RWPE1 (cell line): ENCODE data around the gene RAB18.

ENCODE experiments used
- CTCF ChIA-PET: fragments of 350-600 bp; sonication (Branson Sonifier 250); formaldehyde crosslinking; extraction: SDS; loops from one replicate; lab custom pipeline; 2021; lab: Yijun Ruan, JAX
- POLR2A ChIA-PET: fragments of 400-600 bp; formaldehyde crosslinking; extraction: SDS; loops from one replicate; lab custom pipeline; 2020; ENCODE audit warnings: antibody characterized with exemption; ENCODE audit not compliant: low non-redundant PET; lab: Yijun Ruan, JAX
- DNase-seq: peaks from one replicate; pipeline ENCODE4 v3.0.0; 2012; ENCODE audit warnings: low spot score
- H3K27ac ChIP-seq: fragments of 450-650 bp; 2 replicates; pipeline ENCODE4 v1.5.1; 2017
- CTCF ChIP-seq: fragments of 450-650 bp; conservative IDR thresholded peaks from 2 replicates; pipeline ENCODE4 v1.5.1; 2017; ENCODE audit warnings: low read depth, mild to moderate bottlenecking

RAB18 gene

GRCh38 chr10:27513451-27514191 is 9.5 kb downstream of the RAB18 start:
- no peak overlapping the region for H3K27ac ChIP-seq
- no peak for TF ChIP-seq CTCF
- CTCF ChIA-PET: interaction anchor here (0.5 to 0.6 kb wide), 2 partner anchors 9 to 1097 kb away, joined by 3 read pairs; no protein-coding TSS in a partner anchor
- peak; percentile 25 for DNase-seq
- POLR2A ChIA-PET: no interaction called here

- POLR2A ChIA-PET: no interaction called here
- H3K27ac ChIP-seq: no peak overlapping the region
- CTCF ChIA-PET: interaction anchor here (0.6 kb wide), 1 partner anchor 9 kb away, joined by 3 read pairs; no protein-coding TSS in a partner anchor
- DNase-seq: no peak
- no peak for TF ChIP-seq CTCF
Observed at GRCh38 chr10:27514243-27514642, 10.1 kb downstream of the RAB18 start.

GRCh38 chr10:27518261-27518660 is 14.2 kb downstream of the RAB18 start:
- DNase-seq: no peak
- CTCF ChIA-PET: no interaction called here
- POLR2A ChIA-PET: no interaction called here
- H3K27ac ChIP-seq: no peak overlapping the region
- no peak for TF ChIP-seq CTCF

- no peak for TF ChIP-seq CTCF
- CTCF ChIA-PET: interaction anchor here (1.1 kb wide), 1 partner anchor 9 kb away, joined by 4 read pairs; no protein-coding TSS in a partner anchor
- DNase-seq: no peak
- H3K27ac ChIP-seq: no peak overlapping the region
- POLR2A ChIA-PET: no interaction called here
Observed at GRCh38 chr10:27525819-27526218, 21.7 kb downstream of the RAB18 start.

GRCh38 chr10:27526242-27526641 is 22.1 kb downstream of the RAB18 start:
- CTCF ChIA-PET: no interaction called here
- no peak for TF ChIP-seq CTCF
- no peak for DNase-seq
- H3K27ac ChIP-seq: no peak overlapping the region
- POLR2A ChIA-PET: no interaction called here

GRCh38 chr10:27527666-27528295 is 23.7 kb downstream of the RAB18 start:
- DNase-seq: no peak
- CTCF ChIA-PET: no interaction called here
- TF ChIP-seq CTCF: no peak
- POLR2A ChIA-PET: no interaction called here
- no peak overlapping the region for H3K27ac ChIP-seq
